Skin epidermis (tissue), 12 donors: ENCODE measurements around the gene PLCD3.

ENCODE experiments used
- H3K27ac ChIP-seq, 21 experiments: fragments of 200-600 bp; sonication (generic) in 11 of 21; one replicate each; pipeline ENCODE4 v1.5.0; 2020; ENCODE audit warnings: mild to moderate bottlenecking in 3 of 21, inconsistent platforms in 2 of 21, moderate library complexity in 2 of 21
- H3K4me3 ChIP-seq, 7 experiments: fragments of 200-600 bp; sonication (generic) in 2 of 7; one replicate each; pipeline ENCODE4 v1.5.0; 2020; ENCODE audit warnings: inconsistent platforms in 2 of 7, mild to moderate bottlenecking in 2 of 7, moderate library complexity in 1 of 7

PLCD3 gene

GRCh38 chr17:45108595-45109521 is 23.5 kb downstream of the PLCD3 start:
- H3K27ac ChIP-seq: peak overlapping the region in 5 of 21 experiments; percentile 2 to 33 (median 13)
- no peak overlapping the region for H3K4me3 ChIP-seq

GRCh38 chr17:45108051-45108450 is 24.3 kb downstream of the PLCD3 start:
- H3K27ac ChIP-seq: peak overlapping the region in 1 of 21 experiments; percentile 26
- H3K4me3 ChIP-seq: no peak overlapping the region

- Histone ChIP-seq H3K27ac (peak overlapping the region in 1 of 21 experiments; percentile 26), H3K4me3 (no peak overlapping the region)
Measured at GRCh38 chr17:45107293-45108010, 24.9 kb downstream of the PLCD3 start.

- peak overlapping the region in 3 of 21 experiments; percentile 16 to 37 (median 33) for H3K27ac ChIP-seq
- no peak overlapping the region for H3K4me3 ChIP-seq
Measured at GRCh38 chr17:45106582-45106981, 25.7 kb downstream of the PLCD3 start.

GRCh38 chr17:45106096-45106495 is 26.2 kb downstream of the PLCD3 start:
- peak overlapping the region in 4 of 21 experiments; percentile 16 to 37 (median 26) for H3K27ac ChIP-seq
- no peak overlapping the region for H3K4me3 ChIP-seq

GRCh38 chr17:45104907-45105624 is 27.2 kb downstream of the PLCD3 start:
- Histone ChIP-seq H3K27ac (peak overlapping the region in 2 of 21 experiments; percentile 18 to 26), H3K4me3 (no peak overlapping the region)

GRCh38 chr17:45104497-45104896 is 27.8 kb downstream of the PLCD3 start:
- Histone ChIP-seq H3K4me3 (no peak overlapping the region), H3K27ac (peak overlapping the region in 2 of 21 experiments; percentile 3 to 26)

GRCh38 chr17:45104029-45104428 is 28.3 kb downstream of the PLCD3 start:
- no peak overlapping the region for H3K4me3 ChIP-seq

GRCh38 chr17:45103269-45103795 is 29.0 kb downstream of the PLCD3 start:
- peak overlapping the region in 4 of 21 experiments; percentile 4 to 65 (median 60) for H3K27ac ChIP-seq
- no peak overlapping the region for H3K4me3 ChIP-seq

More at GRCh38 chr17:45104029-45104428, 28.3 kb downstream of the PLCD3 start:
- H3K27ac ChIP-seq: peak overlapping the region in 2 of 21 experiments; percentile 3 to 26

GRCh38 chr17:45102856-45103255 is 29.5 kb downstream of the PLCD3 start:
- Histone ChIP-seq H3K4me3 (no peak overlapping the region), H3K27ac (peak overlapping the region in 8 of 21 experiments; percentile 4 to 65 (median 57))

- Histone ChIP-seq H3K4me3 (no peak overlapping the region), H3K27ac (peak overlapping the region in 13 of 21 experiments; percentile 5 to 65 (median 40))
Measured at GRCh38 chr17:45101883-45102811, 30.2 kb downstream of the PLCD3 start.

GRCh38 chr17:45101546-45101882 is 30.8 kb downstream of the PLCD3 start:
- no peak overlapping the region for H3K4me3 ChIP-seq
- H3K27ac ChIP-seq: peak overlapping the region in 10 of 21 experiments; percentile 5 to 65 (median 47)

GRCh38 chr17:45098869-45099616 is 33.3 kb downstream of the PLCD3 start:
- peak overlapping the region in 4 of 21 experiments; percentile 24 to 58 (median 40) for H3K27ac ChIP-seq
- H3K4me3 ChIP-seq: no peak overlapping the region

- Histone ChIP-seq H3K4me3 (no peak overlapping the region), H3K27ac (peak overlapping the region in 5 of 21 experiments; percentile 15 to 58 (median 40))
Measured at GRCh38 chr17:45098081-45098868, 34.0 kb downstream of the PLCD3 start.

- Histone ChIP-seq H3K4me3 (no peak overlapping the region), H3K27ac (peak overlapping the region in 3 of 21 experiments; percentile 24 to 40 (median 29))
Measured at GRCh38 chr17:45096926-45097325, 35.4 kb downstream of the PLCD3 start.

- no peak overlapping the region for H3K4me3 ChIP-seq
- H3K27ac ChIP-seq: peak overlapping the region in 1 of 21 experiments; percentile 66
Measured at GRCh38 chr17:45096141-45096540, 36.2 kb downstream of the PLCD3 start.
